Pancreas (tissue), 10 donors: ENCODE results near the gene USP13. TPM values are rescaled to one million over a fixed set of nuclear protein-coding genes. Genes with fewer than 3 reads are reported as not detected.
A peak's percentile ranks its signal among the peaks of the same experiment; 100 is the strongest.

ENCODE experiments used
- ATAC-seq, 4 donors: fragments of 200-7000 bp; cut with Tn5 transposase; one replicate each; pipeline versions ENCODE4 v1.8.0 to v1.9.1; 2020; ENCODE audit warnings: mild to moderate bottlenecking in 4 of 4, moderate library complexity in 4 of 4
- DNase-seq, 6 donors: peaks; one replicate each; pipeline ENCODE4 v3.0.0-alpha.2; 2020
- FAIRE-seq: peaks from 2 replicates; lab custom pipeline; 2012; peaks lifted over from hg19 to GRCh38; lab: Jason Lieb, UNC
- H3K27ac ChIP-seq, 4 donors: fragments of 200-600 bp; sonication (generic); 1 replicate in 3 of 4; 2 replicates in 1 of 4; pipeline versions ENCODE4 v1.5.0 to v1.8.0; 2020
- H3K27me3 ChIP-seq, 4 donors: fragments of 200-600 bp; one replicate each; pipeline ENCODE4 v1.8.0; 2021
- H3K36me3 ChIP-seq, 3 donors: fragments of 200-600 bp; sonication (generic) in 1 of 3; one replicate each; pipeline versions ENCODE4 v1.5.0 to v1.8.0; 2020 to 2021
- H3K4me1 ChIP-seq, 3 donors: fragments of 200-600 bp; one replicate each; pipeline ENCODE4 v1.8.0; 2021
- H3K4me3 ChIP-seq, 4 donors: fragments of 200-600 bp; sonication (generic) in 2 of 4; one replicate each; pipeline versions ENCODE4 v1.5.0 to v1.8.0; 2020 to 2021
- H3K9me3 ChIP-seq, 4 donors: fragments of 200-600 bp; one replicate each; pipeline ENCODE4 v1.8.0; 2021
- WGBS, 2 donors: extraction: QIAGEN DNeasy Blood & Tissue Kit; methylation state at CpG; one replicate each; pipeline ENCODE4 v1.1.7; 2013; 5-methylcytosine and 5-hydroxymethylcytosine counted together
- intact Hi-C, 3 donors: fragments of 100-400 bp; cut with DNase I; formaldehyde crosslinking; loops; one replicate each; pipeline versions ENCODE4 v1.11.1 to v1.14.2; 2022
- polyA plus RNA-seq, 2 donors: library from polyadenylated mRNA; stranded (reverse); fragments of 200-250 nt; gene quantifications; one replicate each; pipeline ENCODE4 v1.2.3, GENCODE V29; 2013
- total RNA-seq, 6 donors: library from RNA; stranded (reverse); fragmentation: NEBNext Ultra II Directional in 4 of 6; extraction: Animal tissue kit (Norgen Biotek cat#: 25700) in 4 of 6; gene quantifications; one replicate each; pipeline versions ENCODE4 v1.2.1 to v1.2.4, GENCODE V29; 2021 to 2023
- TF ChIP-seq, protein P1 (sequence below), 4 donors: fragments of 200-600 bp; sonication (generic) in 3 of 4; IDR thresholded peaks; one replicate each; pipeline versions ENCODE4 v1.5.0 to v1.8.0; 2021; ENCODE audit warnings: antibody characterized with exemption in 4 of 4
- donor health status: healthy with polysubstance abuse.
- donor health status: DM: no; HTN: no; CAD: no; lungs with moderate emphysema.
- donor health status: DM: no; HTN: no; CAD: no.
- donor health status: control.
- donor health status: control.
- donor health status: Bipolar disorder and iron deficiency.
- donor health status: DM: yes; HTN: yes; CAD: no.
- donor health status: DM: no; HTN: no; CAD: no.
- donor health status: DM: no; HTN: no; CAD: no.
- donor health status: DM: yes; HTN: yes; CAD: no.

The USP13 gene, protein sequence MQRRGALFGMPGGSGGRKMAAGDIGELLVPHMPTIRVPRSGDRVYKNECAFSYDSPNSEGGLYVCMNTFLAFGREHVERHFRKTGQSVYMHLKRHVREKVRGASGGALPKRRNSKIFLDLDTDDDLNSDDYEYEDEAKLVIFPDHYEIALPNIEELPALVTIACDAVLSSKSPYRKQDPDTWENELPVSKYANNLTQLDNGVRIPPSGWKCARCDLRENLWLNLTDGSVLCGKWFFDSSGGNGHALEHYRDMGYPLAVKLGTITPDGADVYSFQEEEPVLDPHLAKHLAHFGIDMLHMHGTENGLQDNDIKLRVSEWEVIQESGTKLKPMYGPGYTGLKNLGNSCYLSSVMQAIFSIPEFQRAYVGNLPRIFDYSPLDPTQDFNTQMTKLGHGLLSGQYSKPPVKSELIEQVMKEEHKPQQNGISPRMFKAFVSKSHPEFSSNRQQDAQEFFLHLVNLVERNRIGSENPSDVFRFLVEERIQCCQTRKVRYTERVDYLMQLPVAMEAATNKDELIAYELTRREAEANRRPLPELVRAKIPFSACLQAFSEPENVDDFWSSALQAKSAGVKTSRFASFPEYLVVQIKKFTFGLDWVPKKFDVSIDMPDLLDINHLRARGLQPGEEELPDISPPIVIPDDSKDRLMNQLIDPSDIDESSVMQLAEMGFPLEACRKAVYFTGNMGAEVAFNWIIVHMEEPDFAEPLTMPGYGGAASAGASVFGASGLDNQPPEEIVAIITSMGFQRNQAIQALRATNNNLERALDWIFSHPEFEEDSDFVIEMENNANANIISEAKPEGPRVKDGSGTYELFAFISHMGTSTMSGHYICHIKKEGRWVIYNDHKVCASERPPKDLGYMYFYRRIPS
- total RNA-seq, result 1 to 10 TPM; 4.5 to 6.1 (median 5.1) TPM
- polyA plus RNA-seq, result 1 to 10 TPM; 1.1 to 2.3 TPM

DNA sequence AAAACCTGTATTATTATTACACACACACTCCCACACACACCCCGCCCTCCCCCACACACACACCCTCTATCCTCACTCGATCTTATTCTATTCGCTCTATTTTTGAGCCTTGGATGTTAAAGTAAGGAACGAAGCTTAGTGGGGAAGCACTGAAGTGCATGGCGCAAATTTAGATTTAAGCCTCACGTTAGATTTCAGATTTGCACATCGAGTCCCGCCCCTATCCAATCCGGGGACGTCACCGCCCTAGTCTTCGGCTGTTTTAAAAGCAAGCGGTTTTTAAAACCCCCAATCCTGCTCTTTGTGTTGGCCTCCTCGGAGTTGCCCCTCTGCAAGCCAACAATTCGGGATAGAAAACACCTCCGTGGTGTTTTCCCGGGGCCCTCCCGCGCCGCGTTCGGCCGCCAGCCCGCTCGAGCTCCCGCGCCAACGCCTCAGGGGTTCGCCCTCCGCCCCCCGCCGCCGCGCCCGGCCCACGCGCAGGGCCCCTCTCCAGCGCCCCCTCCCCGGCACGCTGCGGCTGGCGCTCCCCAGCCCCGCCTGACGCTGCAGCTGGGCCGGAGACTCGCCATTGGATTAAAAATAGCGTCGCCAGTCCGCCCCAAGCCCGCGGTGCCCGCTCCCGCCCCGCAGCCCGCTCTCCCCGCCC lies at the start of gene USP13:
Gene USP13, plus strand, starts transcription at position 594 of the 649 bp plus-strand sequence. CDS start 186 bp downstream, outside the sequence.
- ATAC-seq (peak; percentile 73 to 86 (median 76)), DNase-seq (peak; percentile 70 to 84 (median 73)), FAIRE-seq (no peak)
- Histone ChIP-seq H3K4me3 (peak within 1 kb of the TSS; percentile 59 to 77 (median 69)), H3K36me3 (no peaks in the 10 kb centered on the region), H3K27me3 (no peaks in the 10 kb centered on the region), H3K9me3 (no peaks in the 10 kb centered on the region), H3K27ac (peak within 1 kb of the TSS; percentile 73 to 91 (median 82)), H3K4me1 (no peaks in the 10 kb centered on the region)
- TF ChIP-seq, protein P1, sequence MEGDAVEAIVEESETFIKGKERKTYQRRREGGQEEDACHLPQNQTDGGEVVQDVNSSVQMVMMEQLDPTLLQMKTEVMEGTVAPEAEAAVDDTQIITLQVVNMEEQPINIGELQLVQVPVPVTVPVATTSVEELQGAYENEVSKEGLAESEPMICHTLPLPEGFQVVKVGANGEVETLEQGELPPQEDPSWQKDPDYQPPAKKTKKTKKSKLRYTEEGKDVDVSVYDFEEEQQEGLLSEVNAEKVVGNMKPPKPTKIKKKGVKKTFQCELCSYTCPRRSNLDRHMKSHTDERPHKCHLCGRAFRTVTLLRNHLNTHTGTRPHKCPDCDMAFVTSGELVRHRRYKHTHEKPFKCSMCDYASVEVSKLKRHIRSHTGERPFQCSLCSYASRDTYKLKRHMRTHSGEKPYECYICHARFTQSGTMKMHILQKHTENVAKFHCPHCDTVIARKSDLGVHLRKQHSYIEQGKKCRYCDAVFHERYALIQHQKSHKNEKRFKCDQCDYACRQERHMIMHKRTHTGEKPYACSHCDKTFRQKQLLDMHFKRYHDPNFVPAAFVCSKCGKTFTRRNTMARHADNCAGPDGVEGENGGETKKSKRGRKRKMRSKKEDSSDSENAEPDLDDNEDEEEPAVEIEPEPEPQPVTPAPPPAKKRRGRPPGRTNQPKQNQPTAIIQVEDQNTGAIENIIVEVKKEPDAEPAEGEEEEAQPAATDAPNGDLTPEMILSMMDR (IDR thresholded peaks at IDR 0.05), result no peak
- WGBS, 2 donors, result 0% methylated on average over 41 to 56 of the region's 56 CpGs
- intact Hi-C loops, result no loop called here

DNA sequence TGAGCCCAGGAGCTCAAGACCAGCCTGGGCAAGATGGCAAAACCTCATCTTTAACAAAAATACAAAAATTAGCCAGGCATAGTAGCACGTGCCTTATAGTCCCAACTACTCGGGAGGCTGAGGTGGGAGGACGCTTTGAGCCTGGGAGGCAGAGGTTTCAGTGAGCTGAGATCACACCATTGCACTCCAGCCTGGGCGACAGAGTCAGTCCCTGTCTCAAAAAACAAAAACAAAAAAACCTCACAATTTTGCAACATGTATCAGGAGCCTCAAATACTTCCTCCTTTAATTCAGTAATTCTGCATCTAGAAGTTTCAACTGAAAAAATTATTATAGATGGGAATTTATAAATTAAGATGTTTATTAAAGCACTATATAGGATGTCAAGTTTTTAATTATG lies 49.5 kb upstream of the USP13 start:
- intact Hi-C loops, result no loop called here
- peak overlapping the region in 2 of 4 donors; percentile 63 to 83 for H3K4me3 ChIP-seq
- DNase-seq, result no peak
- FAIRE-seq, result no peak
- H3K4me1 ChIP-seq, result peaks cover 3 to 16% (median 10%) of the 10 kb centered on the region in 3 donors
- no peak for ATAC-seq
- no peaks in the 10 kb centered on the region for H3K9me3 ChIP-seq
- WGBS, 2 donors, result 84 to 85% methylated on average over 4 of the region's 4 CpGs
- H3K36me3 ChIP-seq, result peaks cover 0 to 15% (median 8%) of the 10 kb centered on the region in 3 donors
- H3K27ac ChIP-seq, result no peak overlapping the region
- TF ChIP-seq, protein P1 (IDR thresholded peaks at IDR 0.05), result no peak
- H3K27me3 ChIP-seq, result no peaks in the 10 kb centered on the region

DNA sequence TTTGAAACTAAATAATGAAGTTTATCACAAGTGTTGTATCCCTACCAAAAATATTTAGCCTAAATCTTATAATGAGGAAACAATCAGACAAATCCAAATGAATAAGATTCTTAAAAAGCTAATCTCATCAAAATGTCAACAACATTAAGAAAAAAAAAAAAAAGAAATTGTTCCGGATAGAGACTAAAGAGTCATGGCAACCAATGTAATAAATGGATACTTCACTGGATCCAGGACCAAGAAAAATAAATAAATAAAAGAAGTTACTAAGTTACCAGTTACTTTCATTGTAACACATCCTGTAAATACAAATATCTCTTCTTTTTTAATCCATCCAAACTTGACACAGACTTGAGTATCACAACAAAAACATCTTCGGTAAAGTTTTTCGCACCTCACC lies 49.0 kb upstream of the USP13 start:
- Histone ChIP-seq H3K36me3 (peaks cover 0 to 15% (median 8%) of the 10 kb centered on the region in 3 donors), H3K27me3 (no peaks in the 10 kb centered on the region), H3K9me3 (no peaks in the 10 kb centered on the region), H3K4me3 (peak overlapping the region; percentile 63 to 83 (median 71)), H3K27ac (peak overlapping the region; percentile 76 to 82 (median 79)), H3K4me1 (peaks cover 3 to 16% (median 10%) of the 10 kb centered on the region in 3 donors)
- no peak for ATAC-seq
- DNase-seq, result no peak
- TF ChIP-seq, protein P1 (IDR thresholded peaks at IDR 0.05), result no peak
- intact Hi-C loops, result no loop called here
- FAIRE-seq, result no peak
- WGBS, 2 donors, result 0% methylated on average over 3 of the region's 3 CpGs

DNA sequence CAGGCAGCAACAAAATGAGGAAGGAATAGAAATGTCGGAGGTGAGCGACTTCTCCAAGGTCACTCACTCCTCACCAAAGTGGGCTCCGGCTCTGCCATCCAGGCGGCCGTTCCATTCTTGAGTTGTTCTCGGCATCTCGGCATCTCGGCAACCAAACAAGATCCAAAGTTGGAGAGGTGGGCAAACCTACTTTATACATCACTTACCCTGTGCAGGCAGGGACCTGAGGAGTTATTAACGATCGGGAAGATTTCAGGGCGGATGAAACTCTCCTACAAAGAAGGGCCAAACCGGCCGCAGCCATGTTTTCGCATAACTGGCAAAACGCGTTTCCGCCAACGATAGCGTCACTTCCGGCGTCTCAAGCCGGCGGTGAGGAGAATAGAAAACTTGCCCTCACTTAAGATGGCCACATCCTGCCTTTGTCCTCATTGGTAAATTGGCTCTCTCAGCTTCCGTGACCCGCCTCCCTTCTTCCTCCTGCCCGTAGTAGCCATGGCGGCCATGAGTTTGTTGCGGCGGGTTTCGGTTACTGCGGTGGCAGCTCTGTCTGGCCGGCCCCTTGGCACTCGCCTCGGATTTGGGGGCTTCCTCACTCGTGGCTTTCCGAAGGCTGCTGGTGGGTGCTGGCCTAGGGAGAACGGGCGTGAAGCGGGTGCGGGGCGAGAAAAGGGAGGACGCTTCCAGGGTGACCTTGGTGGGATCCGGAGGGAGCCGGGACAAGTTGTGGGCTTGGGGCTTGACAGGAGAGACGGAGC lies 48.3 kb upstream of the USP13 start, which contains the start of the genes MRPL47 and NDUFB5:
Gene MRPL47, minus strand, starts transcription at position 318 of the 758 bp plus-strand sequence. Its CDS starts 14 bp downstream, at position 304.
Gene NDUFB5, plus strand, starts transcription at position 474 of the 758 bp plus-strand sequence. Its CDS starts 22 bp downstream, at position 496.
- 0 to 1% methylated on average over 45 of the region's 45 CpGs for WGBS, 2 donors
- H3K36me3 ChIP-seq, result peaks cover 0 to 15% (median 8%) of the 10 kb centered on the region in 3 donors
- intact Hi-C loops, result no loop called here
- peak within 1 kb of the TSS; percentile 76 to 82 (median 79) for H3K27ac ChIP-seq
- no peaks in the 10 kb centered on the region for H3K9me3 ChIP-seq
- TF ChIP-seq, protein P1 (IDR thresholded peaks at IDR 0.05), result no peak
- FAIRE-seq, result peak; percentile 64
- peaks cover 3 to 16% (median 10%) of the 10 kb centered on the region in 3 donors for H3K4me1 ChIP-seq
- no peaks in the 10 kb centered on the region for H3K27me3 ChIP-seq
- peak within 1 kb of the TSS; percentile 63 to 83 (median 71) for H3K4me3 ChIP-seq
- ATAC-seq, result peak; percentile 100
- peak; percentile 90 to 95 (median 92) for DNase-seq
